ENCODE measurements around the gene TXNRD1.
A peak's percentile ranks its signal among the peaks of the same experiment; 100 is the strongest.
"Not testable (repeated sequence)": the region's sequence is repeated elsewhere in the genome, so short reads cannot be mapped to it uniquely, and the experiment has no call there.

The TXNRD1 gene

DNA sequence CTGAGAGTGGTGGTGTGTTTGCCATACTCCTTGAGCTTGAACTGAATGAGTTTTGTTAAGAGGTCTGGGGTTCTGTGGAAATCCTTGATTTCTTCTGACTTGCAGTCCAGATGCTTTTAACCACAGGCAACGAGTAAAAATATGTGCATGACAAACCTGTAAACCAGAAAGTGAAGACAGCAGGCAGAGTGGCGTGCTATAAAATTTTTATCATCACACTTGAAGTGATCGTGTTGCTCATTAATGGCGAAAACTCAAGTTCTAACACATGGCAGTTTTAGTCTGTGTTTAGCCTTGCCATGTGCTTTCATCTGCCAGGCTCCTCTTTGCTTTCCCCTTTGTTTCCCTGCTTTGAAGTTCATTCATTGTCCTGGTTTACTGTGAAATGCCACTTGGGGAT lies 28.0 kb downstream of the TXNRD1 start:
- no peak for DNase-seq

DNA sequence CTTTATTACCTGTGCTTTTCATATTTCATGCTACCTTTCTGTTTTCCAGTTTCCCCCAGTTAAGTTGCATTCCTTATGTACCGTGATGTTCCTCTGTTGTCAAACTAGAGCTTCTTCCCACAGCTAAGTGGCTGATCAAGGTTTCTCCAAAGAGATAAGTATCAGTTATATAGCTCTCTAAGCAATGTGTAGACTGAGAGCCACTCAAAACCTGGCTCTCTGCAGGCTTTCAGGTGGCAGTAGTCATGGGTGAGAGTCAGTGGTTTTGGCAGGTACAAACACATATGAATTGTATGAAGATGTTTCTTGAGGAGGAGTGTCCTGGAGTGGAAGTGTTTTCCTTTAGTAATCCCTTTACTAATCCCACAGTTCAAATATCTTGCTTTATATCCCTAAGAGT lies 28.4 kb downstream of the TXNRD1 start:
- no peak for DNase-seq

DNA sequence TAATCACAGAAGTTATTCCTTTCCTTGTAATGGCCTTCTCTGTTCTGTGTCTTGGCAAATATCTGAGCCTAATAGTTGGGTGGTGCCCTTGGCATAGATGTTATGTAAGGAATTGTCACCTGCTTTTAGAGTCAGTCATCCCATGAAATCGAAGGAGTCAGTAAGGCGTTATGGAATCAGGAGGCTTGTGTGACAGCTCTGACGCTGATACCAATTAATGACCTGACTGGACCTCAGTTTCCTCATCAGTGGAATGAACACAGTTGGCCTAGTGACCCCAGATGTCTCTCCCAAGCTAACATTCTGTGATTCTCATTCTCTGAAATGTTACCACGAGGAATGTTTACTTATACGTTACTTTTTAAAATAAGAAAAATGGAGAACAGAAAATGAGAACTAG lies 32.1 kb downstream of the TXNRD1 start:
- DNase-seq = no peak

DNA sequence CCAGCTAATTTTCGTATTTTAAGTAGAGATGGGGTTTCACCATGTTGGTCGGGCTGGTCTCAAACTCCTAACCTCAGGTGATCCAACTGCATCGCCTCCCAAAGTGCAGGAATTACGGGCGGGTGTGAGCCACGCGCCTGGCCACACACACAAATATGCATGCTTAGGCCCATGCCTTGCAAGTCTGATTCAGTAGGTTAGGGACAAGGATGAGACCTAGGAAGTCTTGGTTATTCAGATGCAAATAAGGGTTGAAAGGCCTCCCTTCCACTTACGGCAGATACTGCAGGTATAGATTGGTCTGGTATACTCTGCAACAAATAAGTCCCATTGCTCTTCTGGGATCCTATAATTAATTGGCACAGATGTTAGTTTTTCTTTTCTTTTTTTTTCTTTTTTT lies 32.9 kb downstream of the TXNRD1 start:
- no peak for DNase-seq

DNA sequence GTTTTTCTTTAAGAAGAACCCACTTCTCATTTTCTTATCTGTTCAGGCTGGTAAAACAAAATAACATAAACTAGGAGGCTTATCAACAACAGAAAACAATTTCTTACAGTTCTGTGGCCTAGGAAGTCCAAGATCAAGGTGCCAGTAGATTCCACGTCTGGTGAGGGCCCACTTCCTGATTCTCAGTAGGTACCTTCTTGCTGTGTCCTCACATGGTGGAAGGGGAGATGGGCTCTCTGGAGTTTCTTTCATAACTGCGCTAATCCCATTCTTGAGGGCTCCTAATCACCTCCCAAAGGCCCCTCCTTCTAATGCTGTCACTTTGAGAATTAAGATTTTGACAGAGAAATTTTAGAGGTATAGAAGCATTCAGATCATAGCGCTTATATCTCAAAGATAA lies 33.4 kb downstream of the TXNRD1 start:
- DNase-seq = no peak

DNA sequence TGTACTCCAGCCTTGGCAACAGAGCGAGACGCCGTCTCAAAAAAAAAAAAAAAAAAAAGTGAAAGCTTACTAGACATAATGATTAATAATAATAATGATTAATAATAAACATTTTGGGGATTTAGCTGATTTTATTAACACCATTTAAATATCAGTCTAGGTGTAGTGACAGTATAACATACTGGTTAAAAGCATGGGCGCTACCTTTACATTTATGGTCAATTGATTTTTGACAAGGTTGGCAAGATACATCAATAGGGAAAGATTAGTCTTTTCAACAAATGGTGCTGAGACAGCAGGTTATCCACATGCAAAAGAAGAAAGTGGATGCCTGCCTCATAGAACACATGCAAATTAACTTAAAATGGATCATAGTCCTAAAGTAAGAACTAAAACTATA lies 34.3 kb downstream of the TXNRD1 start:
- no peak for DNase-seq

DNA sequence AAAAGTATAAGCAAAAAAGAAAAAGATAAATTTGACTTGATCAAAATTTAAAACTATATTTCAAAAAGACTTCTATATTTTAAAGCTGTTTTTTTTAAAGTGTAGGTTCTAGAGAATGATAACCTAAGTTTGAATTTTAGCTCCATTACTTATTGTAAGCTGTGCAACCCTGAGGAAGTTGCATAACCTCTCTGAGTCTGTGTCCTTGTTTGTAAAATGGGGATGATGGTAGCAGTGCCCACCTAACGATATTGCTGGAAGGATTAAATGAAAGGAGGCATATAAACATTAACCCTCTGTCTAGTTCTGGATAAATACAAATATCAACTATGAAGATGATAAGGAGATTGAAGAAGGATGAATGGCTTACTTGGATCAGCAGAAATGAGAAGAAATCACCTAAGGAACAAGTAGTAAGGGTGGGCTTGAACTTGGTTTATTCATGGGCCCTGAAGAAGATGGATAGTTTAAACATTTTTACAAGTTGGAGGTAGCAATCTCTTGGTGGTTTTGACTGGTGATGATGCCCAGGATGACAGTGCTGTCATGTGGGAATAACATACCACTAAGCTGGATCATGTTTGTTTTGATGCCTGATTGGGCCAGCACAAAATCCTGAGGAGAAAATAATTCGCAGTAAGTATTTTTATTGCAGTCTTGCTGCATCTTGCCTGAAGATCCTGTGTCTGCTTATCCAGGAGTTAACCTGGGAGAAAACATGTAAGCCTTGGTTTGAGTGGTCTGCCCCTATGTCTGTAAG lies 35.0 kb downstream of the TXNRD1 start:
- DNase-seq = no peak

DNA sequence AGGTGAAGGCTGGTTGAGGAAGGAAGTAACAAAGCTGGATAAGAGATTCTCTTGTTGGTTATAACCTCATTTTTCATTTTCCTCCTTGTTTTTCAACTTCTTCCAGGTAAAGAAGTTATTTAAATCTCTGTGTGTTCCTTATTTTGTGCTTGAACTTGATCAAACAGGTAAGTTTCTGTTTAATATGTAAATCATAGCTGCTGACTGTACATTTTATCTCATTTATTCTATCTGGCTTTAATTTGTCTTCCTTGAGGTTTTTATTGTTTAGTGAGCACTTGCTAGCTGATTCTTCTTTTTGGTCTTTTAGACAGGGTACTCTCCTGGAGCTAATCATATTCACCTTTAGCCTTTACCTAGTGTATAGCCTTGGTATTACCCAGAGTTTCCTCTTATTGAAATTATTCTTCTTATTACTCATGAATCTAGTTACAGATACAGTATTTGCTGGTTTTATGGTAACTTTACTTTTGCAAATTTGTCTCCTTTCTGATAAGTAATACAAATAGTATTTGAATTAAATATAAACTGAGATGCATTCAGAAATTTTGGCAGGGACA lies 42.4 kb downstream of the TXNRD1 start:
- DNase-seq = no peak

DNA sequence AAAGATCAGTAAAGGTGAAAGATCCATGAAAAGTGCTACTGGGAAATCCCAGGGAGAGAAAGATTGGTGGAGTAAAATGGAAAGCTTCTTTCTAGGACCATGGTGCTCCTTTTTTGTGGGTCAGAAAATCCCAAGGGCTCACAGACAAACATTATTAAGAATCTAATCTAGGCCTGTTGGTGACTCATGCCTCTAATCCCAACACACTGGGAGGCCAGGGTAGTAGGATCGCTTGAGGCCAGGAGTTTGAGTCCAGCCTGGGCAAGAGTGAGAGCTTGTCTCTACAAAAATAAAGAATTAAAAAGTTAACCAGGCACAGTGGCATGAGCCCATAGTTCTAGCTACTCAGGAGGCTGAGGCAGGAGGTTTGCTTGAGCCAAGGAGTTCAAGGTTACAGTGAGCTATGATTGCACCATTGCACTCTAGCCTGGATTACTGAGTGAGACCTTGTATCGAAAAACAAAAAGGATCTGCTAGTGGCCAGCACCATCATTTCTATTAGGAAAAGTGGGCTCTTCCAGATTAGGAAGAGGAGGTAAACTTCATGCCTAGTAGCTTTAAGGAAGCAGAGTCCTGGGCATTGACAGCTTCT lies 43.0 kb downstream of the TXNRD1 start:
- DNase-seq = no peak

DNA sequence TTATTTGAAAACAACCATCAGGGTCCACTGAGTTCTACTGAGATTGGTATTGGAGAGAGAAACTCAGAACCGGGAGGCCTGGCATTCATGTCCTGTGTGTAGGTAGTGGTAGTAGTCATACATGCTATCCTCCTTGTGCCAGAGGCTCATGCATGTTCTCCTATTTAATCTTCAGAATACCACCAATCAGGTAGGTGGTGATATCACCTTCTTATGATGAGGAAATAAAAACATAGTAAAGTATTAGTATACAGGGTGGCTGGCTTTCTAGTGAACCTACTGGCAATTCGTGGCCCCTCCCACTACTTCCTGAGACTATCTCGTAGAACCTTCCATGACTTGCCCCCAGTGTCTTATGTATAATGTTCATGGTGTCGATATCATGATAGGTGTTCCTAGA lies 47.4 kb downstream of the TXNRD1 start:
- DNase-seq = no peak

DNA sequence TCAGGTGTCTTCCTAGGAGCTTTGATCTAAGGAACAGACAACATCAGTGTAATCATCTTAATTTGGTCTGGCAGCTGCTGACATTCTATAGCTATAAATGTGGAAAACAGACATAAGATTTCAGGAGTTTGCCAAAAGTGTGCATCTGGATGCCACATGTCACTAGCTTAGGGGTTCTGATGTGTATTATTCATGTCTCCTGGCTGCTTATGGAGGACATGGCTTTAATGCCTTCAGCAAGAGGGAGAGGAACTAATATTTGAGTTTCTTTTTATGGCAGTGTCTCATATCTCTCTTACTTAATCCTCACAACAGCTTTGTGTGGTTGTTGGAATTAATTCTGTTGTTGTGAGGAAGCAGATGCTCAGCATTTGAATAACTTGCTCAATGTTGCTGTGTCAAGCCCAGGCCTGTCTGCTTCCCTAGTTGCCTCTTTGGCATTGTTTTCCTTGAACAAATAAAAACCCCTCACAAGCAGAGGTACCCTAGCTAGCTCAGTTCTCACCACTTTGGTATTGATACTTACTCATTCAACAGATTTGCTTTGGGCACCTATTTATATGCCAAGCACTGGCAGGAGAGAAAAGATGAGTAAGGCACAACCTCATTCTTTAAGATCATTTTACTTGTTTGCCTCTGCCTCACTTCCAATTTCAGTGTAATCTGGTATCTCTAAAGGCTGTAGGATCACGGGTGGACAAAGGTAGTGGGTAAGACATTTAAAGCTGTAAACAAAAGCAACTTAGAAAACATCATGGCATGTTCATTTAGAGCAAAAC lies 48.2 kb downstream of the TXNRD1 start:
- DNase-seq = no peak

DNA sequence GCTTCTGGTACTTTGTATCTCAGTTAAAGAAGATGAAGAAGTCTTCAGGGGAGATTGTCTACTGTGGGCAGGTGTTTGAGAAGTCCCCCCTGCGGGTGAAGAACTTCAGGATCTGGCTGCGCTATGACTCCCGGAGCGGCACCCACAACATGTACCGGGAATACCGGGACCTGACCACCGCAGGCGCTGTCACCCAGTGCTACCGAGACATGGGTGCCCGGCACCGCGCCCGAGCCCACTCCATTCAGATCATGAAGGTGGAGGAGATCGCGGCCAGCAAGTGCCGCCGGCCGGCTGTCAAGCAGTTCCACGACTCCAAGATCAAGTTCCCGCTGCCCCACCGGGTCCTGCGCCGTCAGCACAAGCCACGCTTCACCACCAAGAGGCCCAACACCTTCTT lies 49.9 kb downstream of the TXNRD1 start:
- not testable (repeated sequence) for DNase-seq

DNA sequence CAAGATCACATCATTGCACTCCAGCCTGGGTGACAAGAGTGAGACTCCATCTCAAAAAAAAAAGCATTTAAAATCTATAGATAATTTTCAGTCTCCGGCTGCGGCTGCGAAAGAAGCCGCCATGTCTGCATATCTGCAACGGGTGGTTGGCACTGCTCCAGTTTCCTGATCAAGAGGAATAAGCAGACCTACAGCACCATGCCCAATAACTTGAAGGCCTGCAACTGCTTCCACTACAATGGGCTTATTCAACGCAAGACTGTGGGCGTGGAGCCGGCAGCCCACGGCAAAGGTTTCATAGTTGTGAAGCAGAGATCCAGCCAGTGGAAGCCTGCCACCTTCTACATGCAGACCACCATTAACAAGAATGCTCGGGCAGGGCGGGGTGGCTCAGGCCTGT lies 57.4 kb downstream of the TXNRD1 start:
- DNase-seq = no peak

DNA sequence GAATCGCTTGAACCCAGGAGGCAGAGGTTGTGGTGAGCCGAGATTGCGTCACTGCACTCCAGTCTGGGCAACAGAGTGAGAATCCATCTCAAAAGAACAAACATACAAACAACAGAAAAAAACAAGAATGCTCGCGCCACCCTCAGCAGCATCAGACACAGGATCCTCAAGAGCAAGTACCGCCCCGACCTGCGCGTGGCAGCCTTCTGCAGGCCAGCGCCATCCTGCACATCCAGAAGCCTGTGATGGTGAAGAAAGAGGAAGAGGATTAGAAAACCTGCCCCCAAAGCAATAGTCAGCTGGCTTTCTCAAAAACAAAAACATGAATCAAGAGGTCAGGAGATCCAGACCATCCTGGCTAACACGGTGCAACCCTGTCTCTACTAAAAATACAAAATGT lies 57.9 kb downstream of the TXNRD1 start:
- DNase-seq = no peak

DNA sequence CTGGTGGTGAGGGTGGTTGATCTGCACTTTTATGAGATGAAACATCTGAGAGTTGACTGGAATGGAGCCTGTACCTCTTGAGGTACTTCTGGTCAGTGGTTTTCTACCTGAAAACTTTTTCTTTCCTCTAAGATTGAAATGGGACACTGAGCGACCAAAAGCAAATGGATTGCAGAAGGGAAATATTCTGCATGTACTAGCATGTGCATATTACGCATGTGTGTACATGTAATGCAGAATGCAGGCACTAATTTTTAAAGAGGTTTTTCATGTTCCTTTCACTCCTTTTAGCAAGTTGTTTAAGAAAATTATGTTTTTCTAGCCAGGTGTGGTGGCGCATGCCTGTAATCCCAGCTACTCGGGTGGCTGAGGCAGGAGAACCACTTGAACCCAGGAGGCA lies 59.2 kb downstream of the TXNRD1 start:
- no peak for DNase-seq

DNA sequence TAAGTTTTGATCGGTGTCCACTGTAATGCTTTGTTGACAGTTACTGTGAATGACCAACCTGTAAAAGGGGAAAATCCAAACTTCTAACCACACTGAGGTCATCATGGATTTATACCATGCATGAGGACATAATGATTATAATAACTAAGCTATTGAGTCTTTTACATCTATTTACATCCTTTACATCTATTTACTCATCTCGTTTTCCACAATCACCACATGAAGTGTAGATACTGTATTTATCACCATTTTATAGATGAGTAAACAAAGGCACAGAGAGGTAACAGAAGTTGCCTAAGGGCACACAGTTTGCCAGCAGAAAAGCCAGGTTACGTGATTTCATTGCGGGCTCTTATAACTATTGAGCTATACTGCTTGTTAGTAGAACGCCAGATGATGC lies 60.1 kb downstream of the TXNRD1 start:
- DNase-seq = no peak

DNA sequence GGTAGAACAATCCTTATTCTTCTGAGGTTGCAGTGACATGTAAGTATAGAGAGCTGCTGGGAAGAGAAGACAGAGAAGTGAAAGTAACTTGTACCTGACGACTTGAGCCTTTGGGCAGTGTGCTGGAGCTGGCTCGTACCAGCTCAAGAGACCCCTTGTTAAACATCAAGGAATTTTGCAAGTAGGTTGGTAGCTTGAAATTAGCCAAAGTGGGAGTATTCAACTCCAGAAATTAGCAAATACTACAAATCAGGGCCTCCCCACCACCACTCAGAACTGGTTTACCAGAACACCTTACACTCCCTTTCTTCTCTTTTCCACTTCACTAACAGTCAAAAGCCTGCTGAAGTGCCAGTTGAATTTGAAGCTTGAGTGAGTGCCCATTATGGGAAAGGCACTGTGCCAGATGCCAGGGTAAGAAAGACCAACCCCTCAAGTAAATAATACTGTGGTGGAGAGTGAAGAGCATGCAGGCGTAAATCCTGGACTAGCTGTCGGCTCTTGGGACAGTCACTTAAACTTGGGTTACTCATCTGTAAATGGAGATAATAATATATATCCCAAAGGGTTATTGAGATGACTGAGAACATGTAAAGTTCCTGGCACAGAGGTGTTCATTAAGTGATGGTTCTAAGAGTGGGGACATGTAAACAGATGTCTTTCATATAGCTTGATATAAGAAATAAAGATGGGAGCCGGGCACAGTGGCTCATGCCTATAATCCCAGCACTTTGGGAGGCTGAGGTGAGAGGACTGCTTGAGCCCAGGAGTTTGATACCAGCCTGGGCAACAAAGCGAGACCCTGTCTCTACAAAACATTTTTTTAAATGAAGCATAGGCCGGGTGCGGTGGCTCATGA lies 60.9 kb downstream of the TXNRD1 start:
- DNase-seq = no peak

DNA sequence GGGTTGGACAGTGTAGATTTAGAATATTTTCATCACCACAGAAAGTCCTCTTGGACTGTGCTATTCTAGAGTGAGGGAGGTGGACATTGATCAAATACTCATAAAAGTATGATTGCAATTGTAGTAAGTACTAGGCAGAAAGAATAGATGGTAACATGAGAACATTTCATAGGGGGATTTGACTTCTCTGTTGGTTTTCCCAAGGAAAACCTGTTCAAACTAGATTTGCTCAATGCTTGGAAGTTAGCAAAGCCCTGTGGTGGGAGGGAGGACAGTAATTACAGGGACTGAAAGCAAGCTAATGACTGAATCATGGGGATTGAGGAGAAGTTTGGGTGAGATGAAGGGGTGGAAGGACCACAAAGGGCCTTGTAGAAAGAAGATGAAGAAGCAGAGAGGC lies 63.6 kb downstream of the TXNRD1 start:
- no peak for DNase-seq

DNA sequence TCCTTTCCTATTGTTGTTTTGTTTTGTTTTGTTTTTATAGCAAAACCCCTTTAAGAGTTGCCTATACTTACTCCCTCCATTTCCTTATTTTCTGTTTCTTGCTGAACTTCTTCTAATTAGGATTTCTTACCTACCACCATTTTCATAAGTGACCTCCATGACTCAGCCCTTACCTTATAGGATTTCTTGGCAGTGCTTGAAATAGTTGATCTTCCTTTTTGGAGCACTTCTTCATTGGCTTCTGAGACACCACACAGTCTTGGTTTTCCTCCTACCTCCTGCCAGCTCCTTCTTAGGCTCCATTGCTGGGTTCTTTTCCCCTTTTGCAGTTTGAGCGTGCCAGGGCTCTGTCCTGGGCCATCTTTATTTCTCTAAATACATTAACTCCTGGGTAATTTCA lies 64.5 kb downstream of the TXNRD1 start:
- no peak for DNase-seq

DNA sequence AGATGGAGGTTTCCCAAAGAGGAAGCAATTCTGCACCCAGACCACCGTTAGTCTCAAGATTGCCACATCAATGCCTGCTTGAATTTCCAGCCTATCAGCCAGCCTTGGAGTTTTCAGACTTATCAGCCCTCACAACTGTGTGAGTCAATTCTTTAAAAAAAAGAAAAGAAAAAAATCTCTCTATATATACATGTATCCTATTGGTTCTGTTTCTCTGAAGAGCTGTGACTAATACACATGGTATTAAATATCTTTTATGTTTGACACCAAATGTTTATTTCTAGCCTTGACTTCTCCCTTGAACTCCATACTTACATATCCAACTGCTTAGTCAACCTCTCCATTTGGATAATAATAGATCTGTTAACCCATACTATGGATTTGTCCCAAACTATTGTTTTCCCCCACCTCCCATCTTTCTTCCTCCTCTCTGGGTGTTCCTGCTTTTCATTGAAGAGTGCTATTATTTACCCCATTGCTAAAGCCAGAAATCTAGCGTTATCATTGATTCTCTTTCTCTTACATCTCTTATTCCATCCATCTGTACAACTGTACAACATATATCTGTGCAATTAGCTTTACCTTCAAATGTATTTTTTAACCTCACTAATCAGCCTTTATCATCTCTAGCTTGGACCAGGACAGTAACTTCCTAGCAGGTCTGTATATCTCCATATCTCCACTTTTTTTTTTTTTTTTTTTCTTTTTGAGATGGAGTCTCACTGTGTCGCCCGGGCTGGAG lies 65.3 kb downstream of the TXNRD1 start:
- peak in 1 of 2 donors; percentile 27 for DNase-seq

DNA sequence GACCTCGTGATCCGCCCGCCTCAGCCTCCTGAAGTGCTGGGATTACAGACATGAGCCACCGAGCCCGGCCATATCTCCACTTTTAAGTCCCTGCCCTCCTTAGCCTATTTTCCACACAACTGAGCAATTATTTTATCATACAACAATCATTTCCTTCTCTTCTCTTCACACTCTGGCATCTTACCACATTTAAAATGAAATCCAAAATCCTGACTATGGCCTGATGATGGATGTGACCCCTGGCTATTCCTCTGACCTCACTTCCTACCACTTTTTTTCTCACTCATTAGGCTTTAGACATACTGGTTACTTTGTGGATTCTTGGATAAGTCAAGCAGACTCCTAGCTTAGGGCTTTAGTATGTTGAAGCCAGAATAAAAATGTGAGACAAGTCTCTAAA lies 66.1 kb downstream of the TXNRD1 start:
- DNase-seq = no peak

DNA sequence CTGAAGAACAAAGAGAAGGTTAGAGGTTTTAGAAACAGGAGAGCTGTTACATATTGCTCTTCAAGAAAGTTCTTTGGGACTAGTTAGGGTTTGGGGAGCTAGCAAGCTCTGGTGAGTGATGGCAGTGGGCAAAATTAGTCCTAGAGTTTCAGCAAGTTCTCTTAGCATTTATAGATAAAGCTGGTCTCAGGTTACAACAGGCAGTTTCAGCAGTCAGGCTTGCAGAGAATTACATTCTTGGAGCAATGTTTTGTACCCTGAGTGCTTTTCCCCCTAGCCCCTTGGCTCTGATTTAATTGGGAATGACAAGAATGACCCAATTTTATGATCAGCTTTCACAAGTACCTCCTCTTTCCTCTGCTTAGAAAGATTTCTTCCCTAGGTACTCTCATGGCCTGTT lies 66.5 kb downstream of the TXNRD1 start:
- no peak for DNase-seq

All from bone marrow (tissue), 2 donors.